HCT116 (cell line): ENCODE results near the gene ADGRG6. TPM values are rescaled to one million over a fixed set of nuclear protein-coding genes. Genes with fewer than 3 reads are reported as not detected.
A peak's percentile ranks its signal among the peaks of the same experiment; 100 is the strongest.

Experiments
- ATAC-seq: fragments of 200-7000 bp; cut with Tn5 transposase; 2 replicates; pipeline ENCODE4 v1.9.1; 2020; ENCODE audit warnings: mild to moderate bottlenecking, moderate library complexity
- BruUV-seq: library from RNA; stranded (reverse); fragments of 400-500 nt; replicated peaks from 2 replicates; lab custom pipeline; 2021; lab: Mats Ljungman, UMichigan
- CTCF ChIA-PET: fragments of 300-600 bp; sonication (Branson Sonifier 250); formaldehyde crosslinking; loops from one replicate; lab custom pipeline; 2021; ENCODE audit warnings: antibody characterized with exemption; lab: Charles Lee
- POLR2A ChIA-PET: fragments of 300-600, 350-600 bp; sonication (Branson Sonifier 250); formaldehyde crosslinking; loops from one replicate; lab custom pipeline; 2021; ENCODE audit warnings: antibody characterized with exemption; lab: Charles Lee
- RAD21 ChIA-PET, 2 experiments: fragments of 300-600 bp; sonication (Branson Sonifier 250); formaldehyde crosslinking; loops; one replicate each; lab custom pipeline; 2023; ENCODE audit warnings: low total read pairs in 2 of 2; ENCODE audit not compliant: uncharacterized antibody in 2 of 2, unreplicated experiment in 2 of 2, low non-redundant PET in 1 of 2; lab: Charles Lee
- DNase-seq: peaks from one replicate; pipeline ENCODE4 v3.0.0-alpha.2; 2010; ENCODE audit warnings: low read depth, low spot score
- H2AFZ ChIP-seq: fragments of 200-600 bp; shearing (Covaris generic), sonication (generic); 2 replicates; pipeline ENCODE4 v1.6.1; 2017; ENCODE audit warnings: low read depth, mixed run types, mixed read lengths, antibody characterized with exemption, low read length; ENCODE audit not compliant: poor library complexity, severe bottlenecking
- H3K27ac ChIP-seq: 2 replicates; pipeline ENCODE4 v1.5.1; 2012; ENCODE audit warnings: low read depth, low read length
- H3K27me3 ChIP-seq: fragments of 200-600 bp; sonication (generic); 2 replicates; pipeline ENCODE4 v1.6.1; 2016; ENCODE audit warnings: mixed run types, low read length, mixed read lengths; ENCODE audit not compliant: insufficient read depth
- H3K36me3 ChIP-seq, 2 experiments: fragments of 200-500 bp in 1 of 2; fragments of 200-600 bp in 1 of 2; sonication (Bioruptor generic) in 1 of 2; sonication (generic) in 1 of 2; 2 replicates each; pipeline versions ENCODE4 v1.5.1 to v1.6.1; 2014 to 2016; ENCODE audit warnings: low read length in 2 of 2, inconsistent platforms in 1 of 2, mixed read lengths in 1 of 2, mixed run types in 1 of 2; ENCODE audit not compliant: insufficient read depth in 2 of 2, control insufficient read depth in 1 of 2
- H3K4me1 ChIP-seq, 2 experiments: fragments of 200-600 bp in 1 of 2; sonication (generic) in 1 of 2; 2 replicates each; pipeline versions ENCODE4 v1.5.1 to v1.6.1; 2012 to 2017; ENCODE audit warnings: low read length in 2 of 2, inconsistent platforms in 1 of 2, mild to moderate bottlenecking in 1 of 2, mixed read lengths in 1 of 2, mixed run types in 1 of 2, moderate library complexity in 1 of 2; ENCODE audit not compliant: insufficient read depth in 2 of 2, control insufficient read depth in 1 of 2
- H3K4me2 ChIP-seq: fragments of 200-600 bp; sonication (generic); 2 replicates; pipeline ENCODE4 v1.6.1; 2017; ENCODE audit warnings: mixed run types, low read length, mixed read lengths
- H3K4me3 ChIP-seq, 2 experiments: fragments of 200-600 bp in 1 of 2; sonication (generic) in 1 of 2; replicated peaks in 1 of 2; 2 replicates each; pipeline ENCODE4 v1.5.1; 2011 to 2016; ENCODE audit warnings: low read length in 2 of 2, control low read depth in 1 of 2, low read depth in 1 of 2, mild to moderate bottlenecking in 1 of 2, mixed read lengths in 1 of 2, mixed run types in 1 of 2
- H3K79me2 ChIP-seq: fragments of 200-600 bp; sonication (generic); 2 replicates; pipeline ENCODE4 v1.6.1; 2017; ENCODE audit warnings: mild to moderate bottlenecking, mixed run types, low read length, moderate library complexity, mixed read lengths; ENCODE audit not compliant: insufficient read depth
- H3K9ac ChIP-seq: fragments of 200-600 bp; sonication (generic); 2 replicates; pipeline ENCODE4 v1.6.1; 2016; ENCODE audit warnings: low read length, mixed read lengths
- H3K9me2 ChIP-seq: fragments of 200-600 bp; sonication (generic), shearing (Covaris generic); 2 replicates; pipeline ENCODE4 v1.6.1; 2017; ENCODE audit warnings: mixed run types, mild to moderate bottlenecking, moderate library complexity; ENCODE audit not compliant: insufficient read depth
- H3K9me3 ChIP-seq, 2 experiments: fragments of 200-500 bp in 1 of 2; fragments of 200-600 bp in 1 of 2; sonication (Bioruptor generic) in 1 of 2; sonication (generic) in 1 of 2; 2 replicates each; pipeline ENCODE4 v1.6.1; 2014 to 2017; ENCODE audit warnings: low read length in 2 of 2, mixed read lengths in 2 of 2, inconsistent platforms in 1 of 2, low read depth in 1 of 2, mild to moderate bottlenecking in 1 of 2, mixed run types in 1 of 2, moderate library complexity in 1 of 2; ENCODE audit not compliant: control insufficient read depth in 1 of 2, insufficient read depth in 1 of 2
- H4K20me1 ChIP-seq: fragments of 200-600 bp; sonication (generic), shearing (Covaris generic); 2 replicates; pipeline ENCODE4 v1.6.1; 2017; ENCODE audit warnings: mixed run types, mild to moderate bottlenecking, moderate library complexity; ENCODE audit not compliant: insufficient read depth
- EZH2 ChIP-seq: fragments of 200-600 bp; sonication (generic); IDR thresholded peaks from 2 replicates; pipeline ENCODE4 v1.6.1; 2017; ENCODE audit warnings: antibody characterized with exemption, mixed run types
- POLR2A ChIP-seq: IDR thresholded peaks from 2 replicates; pipeline ENCODE4 v1.7.0; 2011; ENCODE audit warnings: borderline replicate concordance; ENCODE audit not compliant: insufficient read depth, insufficient read length; ENCODE audit errors: extremely low read depth
- POLR2AphosphoS5 ChIP-seq: IDR thresholded peaks from 2 replicates; pipeline ENCODE4 v1.6.1; 2011; ENCODE audit warnings: mild to moderate bottlenecking, low read depth, low read length, moderate library complexity
- SIN3A ChIP-seq: IDR thresholded peaks from 2 replicates; pipeline ENCODE4 v1.6.1; 2012; ENCODE audit warnings: low read depth
- SP1 ChIP-seq: IDR thresholded peaks from 2 replicates; pipeline ENCODE4 v1.6.1; 2012; ENCODE audit warnings: low read depth
- intact Hi-C: fragments of 100-400 bp; cut with micrococcal nuclease; formaldehyde crosslinking; loops from 2 replicates; pipeline ENCODE4 v1.10.0; 2022
- total RNA-seq: library from RNA; stranded (reverse); gene quantifications from one replicate; pipeline ENCODE4 v1.2.1, GENCODE V29; 2021; ENCODE audit not compliant: unreplicated experiment
- TF ChIP-seq, protein P1 (sequence below): IDR thresholded peaks from 2 replicates; pipeline ENCODE4 v1.6.1; 2011; ENCODE audit warnings: mild to moderate bottlenecking, low read length, moderate library complexity; ENCODE audit not compliant: insufficient replicate concordance; ENCODE audit errors: extremely low read depth
- TF ChIP-seq, protein P2 (sequence below), 3 experiments: fragments of 200-600 bp in 1 of 3; sonication (generic) in 1 of 3; IDR thresholded peaks in 2 of 3; conservative IDR thresholded peaks in 1 of 3; 2 replicates each; pipeline ENCODE4 v1.5.1; 2012 to 2017; ENCODE audit warnings: low read depth in 2 of 3, low read length in 2 of 3, antibody characterized with exemption in 1 of 3, borderline replicate concordance in 1 of 3, control low read depth in 1 of 3, mild to moderate bottlenecking in 1 of 3, mixed read lengths in 1 of 3, mixed run types in 1 of 3, moderate library complexity in 1 of 3; ENCODE audit not compliant: insufficient read depth in 1 of 3
- TF ChIP-seq, protein P3 (sequence below): IDR thresholded peaks from 2 replicates; pipeline ENCODE4 v1.6.1; 2012

ADGRG6 gene
- total RNA-seq, 1 experiment from 2014 or later = 67.9 TPM

DNA sequence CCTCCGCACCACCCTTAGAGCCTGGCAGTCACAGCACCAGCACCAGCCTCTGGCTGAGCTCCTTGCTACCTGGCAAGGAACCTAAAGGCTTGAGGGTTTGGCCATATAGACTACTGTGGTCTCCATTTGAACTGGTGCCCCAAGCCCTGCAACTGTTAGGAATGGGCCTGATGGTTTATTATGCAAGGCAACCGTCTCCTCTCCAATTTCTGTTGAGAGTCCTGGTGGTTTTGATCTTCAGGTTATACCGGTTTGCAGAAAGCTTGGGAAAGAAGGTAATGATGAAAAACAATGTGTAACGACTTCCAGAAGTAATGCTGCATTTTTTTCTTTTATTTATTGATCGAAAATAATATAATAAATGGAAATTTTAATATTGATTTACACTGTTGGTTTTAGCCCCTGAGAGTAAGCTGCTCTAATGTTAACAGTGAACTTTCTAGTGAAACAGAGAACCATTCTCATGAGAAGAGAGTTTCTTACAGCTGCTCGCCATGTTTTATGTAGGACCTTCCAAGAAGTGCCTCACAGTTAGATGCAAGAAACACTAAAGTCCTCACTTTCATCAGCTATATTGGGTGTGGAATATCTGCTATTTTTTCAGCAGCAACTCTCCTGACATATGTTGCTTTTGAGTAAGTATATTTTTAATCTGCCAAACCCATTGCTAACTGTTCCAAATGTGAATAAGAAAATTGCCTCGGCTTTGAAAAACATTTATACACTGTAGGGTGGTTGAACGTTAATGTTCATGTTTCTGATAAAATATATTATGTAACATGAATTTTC lies 112.8 kb downstream of the ADGRG6 start:
- Histone ChIP-seq H3K79me2 (no peaks in the 10 kb centered on the region), H3K27me3 (no peaks in the 10 kb centered on the region), H4K20me1 (no peaks in the 10 kb centered on the region), H3K9ac (peak overlapping the region; percentile 52; the same call in 1 of the 2 replicates), H3K4me2 (peak overlapping the region; percentile 70; the same call in 1 of the 2 replicates), H3K9me2 (no peaks in the 10 kb centered on the region), H3K9me3 (no peaks in the 10 kb centered on the region), H3K4me1 (peaks cover 18 to 25% of the 10 kb centered on the region in 2 experiments), H3K27ac (no peak overlapping the region), H3K36me3 (peaks cover 17 to 25% of the 10 kb centered on the region in 2 experiments; a peak in 3 of 4 replicates), H3K4me3 (no peak overlapping the region), H2AFZ (no peak overlapping the region)
- ChIA-PET POLR2A (no interaction called here), RAD21 (no interaction called here), CTCF (no interaction called here)
- ATAC-seq (no peak), DNase-seq (no peak)
- intact Hi-C loops = no loop called here
- BruUV-seq = no TSS peak
- TF ChIP-seq POLR2AphosphoS5 (no peak), SIN3A (no peak), POLR2A (no peak), SP1 (no peak), EZH2 (no peak)
- TF ChIP-seq, protein P1, sequence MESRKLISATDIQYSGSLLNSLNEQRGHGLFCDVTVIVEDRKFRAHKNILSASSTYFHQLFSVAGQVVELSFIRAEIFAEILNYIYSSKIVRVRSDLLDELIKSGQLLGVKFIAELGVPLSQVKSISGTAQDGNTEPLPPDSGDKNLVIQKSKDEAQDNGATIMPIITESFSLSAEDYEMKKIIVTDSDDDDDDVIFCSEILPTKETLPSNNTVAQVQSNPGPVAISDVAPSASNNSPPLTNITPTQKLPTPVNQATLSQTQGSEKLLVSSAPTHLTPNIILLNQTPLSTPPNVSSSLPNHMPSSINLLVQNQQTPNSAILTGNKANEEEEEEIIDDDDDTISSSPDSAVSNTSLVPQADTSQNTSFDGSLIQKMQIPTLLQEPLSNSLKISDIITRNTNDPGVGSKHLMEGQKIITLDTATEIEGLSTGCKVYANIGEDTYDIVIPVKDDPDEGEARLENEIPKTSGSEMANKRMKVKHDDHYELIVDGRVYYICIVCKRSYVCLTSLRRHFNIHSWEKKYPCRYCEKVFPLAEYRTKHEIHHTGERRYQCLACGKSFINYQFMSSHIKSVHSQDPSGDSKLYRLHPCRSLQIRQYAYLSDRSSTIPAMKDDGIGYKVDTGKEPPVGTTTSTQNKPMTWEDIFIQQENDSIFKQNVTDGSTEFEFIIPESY = no peak
- TF ChIP-seq, protein P2, sequence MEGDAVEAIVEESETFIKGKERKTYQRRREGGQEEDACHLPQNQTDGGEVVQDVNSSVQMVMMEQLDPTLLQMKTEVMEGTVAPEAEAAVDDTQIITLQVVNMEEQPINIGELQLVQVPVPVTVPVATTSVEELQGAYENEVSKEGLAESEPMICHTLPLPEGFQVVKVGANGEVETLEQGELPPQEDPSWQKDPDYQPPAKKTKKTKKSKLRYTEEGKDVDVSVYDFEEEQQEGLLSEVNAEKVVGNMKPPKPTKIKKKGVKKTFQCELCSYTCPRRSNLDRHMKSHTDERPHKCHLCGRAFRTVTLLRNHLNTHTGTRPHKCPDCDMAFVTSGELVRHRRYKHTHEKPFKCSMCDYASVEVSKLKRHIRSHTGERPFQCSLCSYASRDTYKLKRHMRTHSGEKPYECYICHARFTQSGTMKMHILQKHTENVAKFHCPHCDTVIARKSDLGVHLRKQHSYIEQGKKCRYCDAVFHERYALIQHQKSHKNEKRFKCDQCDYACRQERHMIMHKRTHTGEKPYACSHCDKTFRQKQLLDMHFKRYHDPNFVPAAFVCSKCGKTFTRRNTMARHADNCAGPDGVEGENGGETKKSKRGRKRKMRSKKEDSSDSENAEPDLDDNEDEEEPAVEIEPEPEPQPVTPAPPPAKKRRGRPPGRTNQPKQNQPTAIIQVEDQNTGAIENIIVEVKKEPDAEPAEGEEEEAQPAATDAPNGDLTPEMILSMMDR (IDR thresholded peaks at IDR 0.05 in 2 of 3, conservative IDR thresholded peaks at IDR 0.05 in 1 of 3; ENCODE audit: borderline replicate concordance in 1 of 3, insufficient read depth in 1 of 3, low read depth in 2 of 3, low read length in 2 of 3) = no peak
- TF ChIP-seq, protein P3, sequence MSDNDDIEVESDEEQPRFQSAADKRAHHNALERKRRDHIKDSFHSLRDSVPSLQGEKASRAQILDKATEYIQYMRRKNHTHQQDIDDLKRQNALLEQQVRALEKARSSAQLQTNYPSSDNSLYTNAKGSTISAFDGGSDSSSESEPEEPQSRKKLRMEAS = no peak
